NCI-H2029 treated with DMSO at 0.1 percent for 48 hours (cell line): ENCODE data around the gene MYO1H.

Experiments used
- DNase-seq: peaks from one replicate; lab custom pipeline; 2025; lab: John Stamatoyannopoulos, UW

Gene MYO1H

GRCh38 chr12:109494348-109494881, 146.7 kb downstream of the MYO1H start:
- no peak for DNase-seq

DNA sequence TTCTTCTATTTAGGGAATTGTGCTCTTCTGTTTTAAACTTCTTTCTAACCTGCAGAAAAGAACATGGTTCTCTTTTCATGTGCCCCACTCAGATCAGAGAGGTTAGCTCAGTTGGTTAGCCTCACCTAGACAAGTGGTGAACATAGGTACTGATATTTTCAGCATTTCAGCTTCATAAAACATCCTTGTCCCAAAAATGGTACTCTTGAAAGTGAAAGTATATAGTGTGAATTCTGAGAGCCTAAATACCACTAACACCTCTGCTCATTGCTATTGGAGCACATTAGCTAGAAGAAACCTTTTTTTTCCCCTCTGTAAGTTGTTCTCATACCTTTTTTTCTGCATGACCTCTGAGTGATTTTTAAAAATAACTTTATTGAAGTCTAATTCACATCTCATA, 147.3 kb downstream of the MYO1H start:
- no peak for DNase-seq

DNA sequence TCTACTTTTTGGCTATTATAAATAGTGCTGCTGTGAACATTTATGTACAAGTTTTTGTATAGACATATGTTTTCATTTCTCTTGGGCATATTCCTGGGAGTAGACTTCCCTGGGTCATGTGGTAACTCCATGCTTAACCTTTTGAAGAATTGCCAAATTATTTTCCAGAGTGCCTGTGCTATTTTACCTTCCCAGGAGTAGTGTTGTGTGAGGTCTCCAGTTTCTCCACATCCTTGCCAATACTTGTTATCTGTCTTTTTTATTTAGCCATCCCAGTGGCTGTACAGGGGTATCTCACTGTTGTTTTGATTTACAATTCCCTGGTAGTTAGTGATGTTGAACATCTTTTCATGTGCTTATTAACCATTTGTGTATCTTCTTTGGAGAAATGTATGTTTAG, 148.6 kb downstream of the MYO1H start:
- no peak for DNase-seq

GRCh38 chr12:109497675-109498074, 150.0 kb downstream of the MYO1H start:
- DNase-seq = no peak
